ENCODE results near the gene CPD. TPM values are rescaled to one million over a fixed set of nuclear protein-coding genes. Genes with fewer than 3 reads are reported as not detected.

The CPD gene
- total and polyA plus RNA-seq, 4 donors, result 30.4 to 182 (median 70.9) TPM

GRCh38 chr17:30368912-30369720, 9.6 kb upstream of the CPD start:
- WGBS (ENCODE audit: insufficient coverage), result 40% methylated on average over 7 of the region's 13 CpGs
- Histone ChIP-seq H3K27me3 (ENCODE audit: control insufficient read depth, insufficient read depth, low read length) (no peaks in the 10 kb centered on the region), H3K27ac (ENCODE audit: low read depth, low read length) (no peak overlapping the region), H3K9me3 (ENCODE audit: control insufficient read depth, insufficient read depth, low read length) (no peaks in the 10 kb centered on the region), H3K36me3 (ENCODE audit: control insufficient read depth, insufficient read depth, low read length) (no peaks in the 10 kb centered on the region), H3K4me1 (ENCODE audit: control insufficient read depth, insufficient read depth, low read length) (peaks cover 9% of the 10 kb centered on the region), H3K4me3 (ENCODE audit: low read depth, low read length) (no peak overlapping the region)
- peak in 1 of 6 donors; percentile 33 for DNase-seq (ENCODE audit: low read depth in 4 of 6, low spot score in 6 of 6)

- no peaks in the 10 kb centered on the region for H3K27me3 ChIP-seq (ENCODE audit: control insufficient read depth, insufficient read depth, low read length)
- H3K9me3 ChIP-seq (ENCODE audit: control insufficient read depth, insufficient read depth, low read length), result no peaks in the 10 kb centered on the region
- no peak overlapping the region for H3K4me3 ChIP-seq (ENCODE audit: low read depth, low read length)
- peaks cover 9% of the 10 kb centered on the region for H3K4me1 ChIP-seq (ENCODE audit: control insufficient read depth, insufficient read depth, low read length)
- no peak overlapping the region for H3K27ac ChIP-seq (ENCODE audit: low read depth, low read length)
- no peak for DNase-seq (ENCODE audit: low read depth in 4 of 6, low spot score in 6 of 6)
- H3K36me3 ChIP-seq (ENCODE audit: control insufficient read depth, insufficient read depth, low read length), result no peaks in the 10 kb centered on the region
These were observed 8.7 kb upstream of the CPD start for GRCh38 chr17:30369995-30370394.

- Histone ChIP-seq H3K4me3 (ENCODE audit: low read depth, low read length) (no peak overlapping the region), H3K27me3 (ENCODE audit: control insufficient read depth, insufficient read depth, low read length) (no peaks in the 10 kb centered on the region), H3K9me3 (ENCODE audit: control insufficient read depth, insufficient read depth, low read length) (no peaks in the 10 kb centered on the region), H3K27ac (ENCODE audit: low read depth, low read length) (no peak overlapping the region), H3K4me1 (ENCODE audit: control insufficient read depth, insufficient read depth, low read length) (peaks cover 9% of the 10 kb centered on the region), H3K36me3 (ENCODE audit: control insufficient read depth, insufficient read depth, low read length) (no peaks in the 10 kb centered on the region)
- WGBS (ENCODE audit: insufficient coverage), result 82% methylated on average over 1 of the region's 2 CpGs
- no peak for DNase-seq (ENCODE audit: low read depth in 4 of 6, low spot score in 6 of 6)
These were observed 6.0 kb upstream of the CPD start for GRCh38 chr17:30372755-30373154.

GRCh38 chr17:30375661-30376060, 3.1 kb upstream of the CPD start:
- Histone ChIP-seq H3K4me1 (ENCODE audit: control insufficient read depth, insufficient read depth, low read length) (peaks cover 8% of the 10 kb centered on the region), H3K27me3 (ENCODE audit: control insufficient read depth, insufficient read depth, low read length) (no peaks in the 10 kb centered on the region), H3K36me3 (ENCODE audit: control insufficient read depth, insufficient read depth, low read length) (no peaks in the 10 kb centered on the region), H3K9me3 (ENCODE audit: control insufficient read depth, insufficient read depth, low read length) (no peaks in the 10 kb centered on the region), H3K27ac (ENCODE audit: low read depth, low read length) (no peak overlapping the region), H3K4me3 (ENCODE audit: low read depth, low read length) (no peak overlapping the region)
- DNase-seq (ENCODE audit: low read depth in 4 of 6, low spot score in 6 of 6), result no peak
- WGBS (ENCODE audit: insufficient coverage), result no CpG with 5 or more reads among the region's 1 CpG

GRCh38 chr17:30376621-30377452, 1.9 kb upstream of the CPD start:
- Histone ChIP-seq H3K4me3 (ENCODE audit: low read depth, low read length) (no peak overlapping the region), H3K27ac (ENCODE audit: low read depth, low read length) (peak overlapping the region; percentile 65), H3K9me3 (ENCODE audit: control insufficient read depth, insufficient read depth, low read length) (no peaks in the 10 kb centered on the region), H3K36me3 (ENCODE audit: control insufficient read depth, insufficient read depth, low read length) (no peaks in the 10 kb centered on the region), H3K27me3 (ENCODE audit: control insufficient read depth, insufficient read depth, low read length) (no peaks in the 10 kb centered on the region), H3K4me1 (ENCODE audit: control insufficient read depth, insufficient read depth, low read length) (peaks cover 8% of the 10 kb centered on the region)
- peak in 2 of 6 donors; percentile 69 to 70 for DNase-seq (ENCODE audit: low read depth in 4 of 6, low spot score in 6 of 6)
- WGBS (ENCODE audit: insufficient coverage), result 48% methylated on average over 5 of the region's 12 CpGs

GRCh38 chr17:30377574-30378240, 1.0 kb upstream of the CPD start:
- WGBS (ENCODE audit: insufficient coverage), result 45% methylated on average over 5 of the region's 11 CpGs
- H3K27me3 ChIP-seq (ENCODE audit: control insufficient read depth, insufficient read depth, low read length), result no peaks in the 10 kb centered on the region
- peak overlapping the region; percentile 94 for H3K27ac ChIP-seq (ENCODE audit: low read depth, low read length)
- DNase-seq (ENCODE audit: low read depth in 4 of 6, low spot score in 6 of 6), result no peak
- H3K36me3 ChIP-seq (ENCODE audit: control insufficient read depth, insufficient read depth, low read length), result no peaks in the 10 kb centered on the region
- H3K9me3 ChIP-seq (ENCODE audit: control insufficient read depth, insufficient read depth, low read length), result no peaks in the 10 kb centered on the region
- H3K4me1 ChIP-seq (ENCODE audit: control insufficient read depth, insufficient read depth, low read length), result peaks cover 8% of the 10 kb centered on the region
- peak overlapping the region; percentile 78 for H3K4me3 ChIP-seq (ENCODE audit: low read depth, low read length)

GRCh38 chr17:30378241-30378824, 394 bp upstream of the CPD start:
- peak overlapping the region; percentile 94 for H3K27ac ChIP-seq (ENCODE audit: low read depth, low read length)
- H3K9me3 ChIP-seq (ENCODE audit: control insufficient read depth, insufficient read depth, low read length), result no peaks in the 10 kb centered on the region
- peaks cover 8% of the 10 kb centered on the region for H3K4me1 ChIP-seq (ENCODE audit: control insufficient read depth, insufficient read depth, low read length)
- no peaks in the 10 kb centered on the region for H3K36me3 ChIP-seq (ENCODE audit: control insufficient read depth, insufficient read depth, low read length)
- DNase-seq (ENCODE audit: low read depth in 4 of 6, low spot score in 6 of 6), result no peak
- H3K27me3 ChIP-seq (ENCODE audit: control insufficient read depth, insufficient read depth, low read length), result no peaks in the 10 kb centered on the region
- peak overlapping the region; percentile 78 for H3K4me3 ChIP-seq (ENCODE audit: low read depth, low read length)
- 1% methylated on average over 28 of the region's 31 CpGs for WGBS (ENCODE audit: insufficient coverage)

- H3K4me1 ChIP-seq (ENCODE audit: control insufficient read depth, insufficient read depth, low read length), result peaks cover 8% of the 10 kb centered on the region
- peak overlapping the region; percentile 78 for H3K4me3 ChIP-seq (ENCODE audit: low read depth, low read length)
- peak overlapping the region; percentile 94 for H3K27ac ChIP-seq (ENCODE audit: low read depth, low read length)
- DNase-seq (ENCODE audit: low read depth in 4 of 6, low spot score in 6 of 6), result peak in 1 of 6 donors; percentile 28
- no peaks in the 10 kb centered on the region for H3K27me3 ChIP-seq (ENCODE audit: control insufficient read depth, insufficient read depth, low read length)
- under 1% methylated on average over 64 of the region's 68 CpGs for WGBS (ENCODE audit: insufficient coverage)
- H3K36me3 ChIP-seq (ENCODE audit: control insufficient read depth, insufficient read depth, low read length), result no peaks in the 10 kb centered on the region
- H3K9me3 ChIP-seq (ENCODE audit: control insufficient read depth, insufficient read depth, low read length), result no peaks in the 10 kb centered on the region
These were observed 676 bp downstream of the CPD start for GRCh38 chr17:30379303-30379902.

GRCh38 chr17:30379903-30380381, 1.2 kb downstream of the CPD start:
- Histone ChIP-seq H3K36me3 (ENCODE audit: control insufficient read depth, insufficient read depth, low read length) (no peaks in the 10 kb centered on the region), H3K4me3 (ENCODE audit: low read depth, low read length) (peak overlapping the region; percentile 78), H3K27me3 (ENCODE audit: control insufficient read depth, insufficient read depth, low read length) (no peaks in the 10 kb centered on the region), H3K4me1 (ENCODE audit: control insufficient read depth, insufficient read depth, low read length) (peaks cover 8% of the 10 kb centered on the region), H3K9me3 (ENCODE audit: control insufficient read depth, insufficient read depth, low read length) (no peaks in the 10 kb centered on the region), H3K27ac (ENCODE audit: low read depth, low read length) (peak overlapping the region; percentile 94)
- WGBS (ENCODE audit: insufficient coverage), result 6% methylated on average over 2 of the region's 5 CpGs
- DNase-seq (ENCODE audit: low read depth in 4 of 6, low spot score in 6 of 6), result peak in 1 of 6 donors; percentile 9
